CD14-positive monocyte (primary cell): ENCODE measurements around the gene THNSL1. TPM values are rescaled to one million over a fixed set of nuclear protein-coding genes. Genes with fewer than 3 reads are reported as not detected.

Experiments used
- DNase-seq, 3 donors: peaks; one replicate each; pipeline ENCODE4 v3.0.0-alpha.2; 2011 to 2022
- H2AFZ ChIP-seq: 2 replicates; pipeline ENCODE4 v1.6.0; 2012; ENCODE audit warnings: mild to moderate bottlenecking, low read depth, low read length, inconsistent platforms; ENCODE audit not compliant: insufficient read depth, poor library complexity, severe bottlenecking
- H3K27ac ChIP-seq, 2 donors: 1 replicate in 1 of 2; 2 replicates in 1 of 2; pipeline ENCODE4 v1.5.1; 2012 to 2013; ENCODE audit warnings: low read length in 2 of 2, control low read depth in 1 of 2, inconsistent platforms in 1 of 2, low read depth in 1 of 2, mild to moderate bottlenecking in 1 of 2
- H3K27me3 ChIP-seq, 2 donors: one replicate each; pipeline versions ENCODE4 v1.6.0 to v1.6.1; 2011 to 2013; ENCODE audit warnings: low read length in 2 of 2; ENCODE audit not compliant: control insufficient read depth in 2 of 2, insufficient read depth in 2 of 2
- H3K36me3 ChIP-seq, 2 donors: replicated peaks in 1 of 2; 1 replicate in 1 of 2; 2 replicates in 1 of 2; pipeline versions ENCODE4 v1.5.1 to v1.6.1; 2012 to 2013; ENCODE audit warnings: low read length in 2 of 2, control low read depth in 1 of 2, inconsistent platforms in 1 of 2, mild to moderate bottlenecking in 1 of 2; ENCODE audit not compliant: insufficient read depth in 2 of 2, control insufficient read depth in 1 of 2
- H3K4me1 ChIP-seq, 2 donors: 1 replicate in 1 of 2; 2 replicates in 1 of 2; pipeline versions ENCODE4 v1.5.1 to v1.6.1; 2012 to 2013; ENCODE audit warnings: low read length in 2 of 2, control low read depth in 1 of 2, inconsistent platforms in 1 of 2, mild to moderate bottlenecking in 1 of 2, moderate library complexity in 1 of 2; ENCODE audit not compliant: insufficient read depth in 2 of 2, control insufficient read depth in 1 of 2
- H3K4me2 ChIP-seq: replicated peaks from 2 replicates; pipeline ENCODE3; 2012; ENCODE audit warnings: low read length, moderate library complexity, mild to moderate bottlenecking; ENCODE audit not compliant: poor library complexity, severe bottlenecking; ENCODE audit errors: extremely low read depth
- H3K4me3 ChIP-seq, 3 experiments: fragments of 200-600 bp in 1 of 3; sonication (generic) in 1 of 3; replicated peaks in 1 of 3; 1 replicate in 2 of 3; 2 replicates in 1 of 3; pipeline ENCODE4 v1.5.1; 2011 to 2013; ENCODE audit warnings: low read length in 3 of 3, mild to moderate bottlenecking in 3 of 3, control low read depth in 2 of 3, low read depth in 2 of 3, inconsistent platforms in 1 of 3, moderate library complexity in 1 of 3
- H3K79me2 ChIP-seq: 2 replicates; pipeline ENCODE4 v1.6.0; 2012; ENCODE audit warnings: mild to moderate bottlenecking, control low read depth, inconsistent platforms, low read length, moderate library complexity; ENCODE audit not compliant: insufficient read depth
- H3K9ac ChIP-seq: 2 replicates; pipeline ENCODE4 v1.6.0; 2017; ENCODE audit warnings: low read length, mild to moderate bottlenecking; ENCODE audit not compliant: insufficient read depth, poor library complexity, severe bottlenecking
- H3K9me3 ChIP-seq, 2 donors: replicated peaks in 1 of 2; 1 replicate in 1 of 2; 2 replicates in 1 of 2; pipeline versions ENCODE4 v1.5.1 to v1.6.1; 2012 to 2013; ENCODE audit warnings: low read length in 2 of 2, control low read depth in 1 of 2; ENCODE audit not compliant: control insufficient read depth in 1 of 2, insufficient read depth in 1 of 2
- H4K20me1 ChIP-seq: 2 replicates; pipeline ENCODE4 v1.6.0; 2012; ENCODE audit warnings: mild to moderate bottlenecking, low read length, control low read depth, moderate library complexity; ENCODE audit not compliant: insufficient read depth
- H3K27ac Mint-ChIP-seq, 7 donors: one replicate each; pipeline ENCODE4 v1.8.0; 2020; ENCODE audit warnings: mild to moderate bottlenecking in 7 of 7, mixed read lengths in 7 of 7, moderate library complexity in 6 of 7, inconsistent platforms in 2 of 7
- H3K27me3 Mint-ChIP-seq, 3 donors: one replicate each; pipeline ENCODE4 v1.8.0; 2021 to 2022; ENCODE audit warnings: low read depth in 3 of 3, mild to moderate bottlenecking in 3 of 3, mixed read lengths in 3 of 3, moderate library complexity in 3 of 3, inconsistent platforms in 1 of 3
- H3K36me3 Mint-ChIP-seq, 2 donors: one replicate each; pipeline ENCODE4 v1.8.0; 2020; ENCODE audit warnings: mixed read lengths in 2 of 2, inconsistent platforms in 1 of 2, mild to moderate bottlenecking in 1 of 2
- H3K4me1 Mint-ChIP-seq: one replicate; pipeline ENCODE4 v1.8.0; 2020; ENCODE audit warnings: mild to moderate bottlenecking, mixed read lengths
- H3K4me3 Mint-ChIP-seq, 2 donors: one replicate each; pipeline ENCODE4 v1.8.0; 2020; ENCODE audit warnings: mild to moderate bottlenecking in 2 of 2, mixed read lengths in 2 of 2, moderate library complexity in 1 of 2
- H3K9me3 Mint-ChIP-seq, 7 donors: one replicate each; pipeline ENCODE4 v1.8.0; 2020 to 2022; ENCODE audit warnings: mixed read lengths in 7 of 7, mild to moderate bottlenecking in 6 of 7, moderate library complexity in 6 of 7, inconsistent platforms in 2 of 7
- WGBS: methylation state at CpG from one replicate; pipeline ENCODE4 v1.1.5; 2013; ENCODE audit warnings: missing lambda C conversion rate; ENCODE audit not compliant: insufficient coverage; 5-methylcytosine and 5-hydroxymethylcytosine counted together
- intact Hi-C, 2 donors: fragments of 100-400 bp; cut with micrococcal nuclease; formaldehyde crosslinking; loops; one replicate each; pipeline versions ENCODE4 v1.15.0 to v1.15.1; 2023
- polyA plus RNA-seq, 3 donors: library from polyadenylated mRNA; depleted of rRNA in 1 of 3; unstranded in 2 of 3; stranded (reverse) in 1 of 3; fragments of 300-500 nt in 2 of 3; fragments of >200 nt in 1 of 3; fragmentation: Illumina TruSeq in 2 of 3; gene quantifications; 1 replicate in 2 of 3; 2 replicates in 1 of 3; pipeline ENCODE4 v1.2.3, GENCODE V29; 2012 to 2021
- TF ChIP-seq, protein P1 (sequence below): fragments of 200-600 bp; IDR thresholded peaks from one replicate; pipeline ENCODE4 v1.8.0; 2022; ENCODE audit warnings: antibody characterized with exemption, mild to moderate bottlenecking

Gene THNSL1
- polyA plus RNA-seq, 3 donors: 0.03 to 0.13 TPM; not detected in 1

DNA sequence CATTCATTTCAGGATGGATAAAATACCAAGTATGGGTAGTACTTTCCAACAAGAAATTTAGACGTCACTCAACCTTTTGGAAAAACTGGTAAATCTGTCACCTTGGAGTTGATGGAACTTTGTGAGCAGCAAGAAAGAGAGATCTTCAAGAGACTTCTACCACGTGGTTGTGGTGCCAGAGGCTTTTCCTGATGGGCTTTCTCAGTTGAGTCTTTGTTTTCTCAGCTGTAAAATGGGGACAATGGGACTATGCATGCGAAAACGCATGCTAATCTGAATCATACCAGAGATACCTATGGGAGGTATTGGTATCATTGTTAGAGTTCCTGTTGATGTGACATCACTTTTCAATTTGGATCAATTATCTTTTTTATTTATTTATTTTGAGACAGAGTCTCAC lies 59.4 kb downstream of the THNSL1 start:
- Histone ChIP-seq H3K4me1 (no peaks in the 10 kb centered on the region), H3K9me3 (no peaks in the 10 kb centered on the region), H4K20me1 (no peaks in the 10 kb centered on the region), H3K27ac (no peak overlapping the region), H3K4me2 (no peak overlapping the region), H3K27me3 (no peaks in the 10 kb centered on the region), H3K36me3 (no peaks in the 10 kb centered on the region), H2AFZ (no peak overlapping the region), H3K9ac (no peak overlapping the region), H3K4me3 (no peak overlapping the region), H3K79me2 (no peaks in the 10 kb centered on the region)
- no peak overlapping the region for H3K27ac Mint-ChIP-seq
- H3K36me3 Mint-ChIP-seq: no peaks in the 10 kb centered on the region
- intact Hi-C loops: no loop called here
- WGBS: 60% methylated on average over 1 of the region's 4 CpGs
- TF ChIP-seq, protein P1, sequence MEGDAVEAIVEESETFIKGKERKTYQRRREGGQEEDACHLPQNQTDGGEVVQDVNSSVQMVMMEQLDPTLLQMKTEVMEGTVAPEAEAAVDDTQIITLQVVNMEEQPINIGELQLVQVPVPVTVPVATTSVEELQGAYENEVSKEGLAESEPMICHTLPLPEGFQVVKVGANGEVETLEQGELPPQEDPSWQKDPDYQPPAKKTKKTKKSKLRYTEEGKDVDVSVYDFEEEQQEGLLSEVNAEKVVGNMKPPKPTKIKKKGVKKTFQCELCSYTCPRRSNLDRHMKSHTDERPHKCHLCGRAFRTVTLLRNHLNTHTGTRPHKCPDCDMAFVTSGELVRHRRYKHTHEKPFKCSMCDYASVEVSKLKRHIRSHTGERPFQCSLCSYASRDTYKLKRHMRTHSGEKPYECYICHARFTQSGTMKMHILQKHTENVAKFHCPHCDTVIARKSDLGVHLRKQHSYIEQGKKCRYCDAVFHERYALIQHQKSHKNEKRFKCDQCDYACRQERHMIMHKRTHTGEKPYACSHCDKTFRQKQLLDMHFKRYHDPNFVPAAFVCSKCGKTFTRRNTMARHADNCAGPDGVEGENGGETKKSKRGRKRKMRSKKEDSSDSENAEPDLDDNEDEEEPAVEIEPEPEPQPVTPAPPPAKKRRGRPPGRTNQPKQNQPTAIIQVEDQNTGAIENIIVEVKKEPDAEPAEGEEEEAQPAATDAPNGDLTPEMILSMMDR: no peak
- no peaks in the 10 kb centered on the region for H3K9me3 Mint-ChIP-seq
- H3K4me3 Mint-ChIP-seq: no peak overlapping the region
- H3K27me3 Mint-ChIP-seq: peaks cover 0 to 2% (median 0%) of the 10 kb centered on the region in 3 donors
- DNase-seq: no peak
- H3K4me1 Mint-ChIP-seq: peaks cover under 1% of the 10 kb centered on the region

Other genes with a start within 250 kb of the THNSL1 start
- gene PRTFDC1, start 64.0 kb upstream of the THNSL1 start, polyA plus RNA-seq: not detected
- gene ENKUR, start 454 bp upstream of the THNSL1 start, polyA plus RNA-seq: under 1 TPM in 1 of 3 donors, not detected in 2; 0.16 TPM
- gene GPR158, start 158.4 kb downstream of the THNSL1 start, polyA plus RNA-seq: not detected